Colonic mucosa (tissue), 4 donors: ENCODE measurements around the gene CYP27B1. TPM values are rescaled to one million over a fixed set of nuclear protein-coding genes. Genes with fewer than 3 reads are reported as not detected.

Experiments
- DNase-seq: peaks from one replicate; pipeline ENCODE4 v3.0.0-alpha.2; 2020
- H3K27ac ChIP-seq: fragments of 200-600 bp; one replicate; pipeline ENCODE4 v1.8.0; 2021
- H3K27me3 ChIP-seq: fragments of 200-600 bp; one replicate; pipeline ENCODE4 v1.8.0; 2021
- H3K36me3 ChIP-seq: fragments of 200-600 bp; one replicate; pipeline ENCODE4 v1.8.0; 2021
- H3K4me1 ChIP-seq: fragments of 200-600 bp; one replicate; pipeline ENCODE4 v1.8.0; 2021; ENCODE audit warnings: mild to moderate bottlenecking
- H3K4me3 ChIP-seq: fragments of 200-600 bp; one replicate; pipeline ENCODE4 v1.8.0; 2021
- H3K9ac ChIP-seq, 2 donors: one replicate each; pipeline ENCODE4 v1.7.0; 2013; ENCODE audit warnings: control low read depth in 2 of 2, low read depth in 2 of 2, low read length in 2 of 2
- H3K9me3 ChIP-seq: fragments of 200-600 bp; one replicate; pipeline ENCODE4 v1.8.0; 2021
- CTCF ChIP-seq: fragments of 200-600 bp; IDR thresholded peaks from one replicate; pipeline ENCODE4 v1.8.0; 2022; ENCODE audit warnings: antibody characterized with exemption, mild to moderate bottlenecking
- intact Hi-C: fragments of 100-400 bp; cut with DNase I; formaldehyde crosslinking; loops from one replicate; pipeline ENCODE4 v1.14.1; 2022
- microRNA-seq: library from miRNA; unstranded; fragments of <30 nt; microRNA quantifications from one replicate; pipeline ENCODE4, GENCODE V29; 2019
- total RNA-seq, 2 donors: library from RNA; stranded (reverse); fragmentation: NEBNext Ultra II Directional in 1 of 2; extraction: Animal tissue kit (Norgen Biotek cat#: 25700) in 1 of 2; gene quantifications; one replicate each; pipeline ENCODE4 v1.2.1, GENCODE V29; 2021
- donor health status: healthy.
- donor health status: DM: no; HTN: no; CAD: no.
- donor health status: DM: no; HTN: no; CAD: no.

Gene CYP27B1
- total RNA-seq, 2 donors from 2014 or later, result 0.80 to 1.6 TPM

- Histone ChIP-seq H3K27ac (no peak overlapping the region), H3K27me3 (no peaks in the 10 kb centered on the region), H3K9ac (no peak overlapping the region), H3K4me1 (no peaks in the 10 kb centered on the region), H3K9me3 (no peaks in the 10 kb centered on the region), H3K4me3 (no peak overlapping the region), H3K36me3 (peaks cover 9% of the 10 kb centered on the region)
- intact Hi-C loops, result no loop called here
- no peak for DNase-seq
- no peak for TF ChIP-seq CTCF
These were observed 53.7 kb downstream of the CYP27B1 start for GRCh38 chr12:57713209-57713608.

- no peaks in the 10 kb centered on the region for H3K4me1 ChIP-seq
- no peak overlapping the region for H3K27ac ChIP-seq
- no peak for TF ChIP-seq CTCF
- no peak overlapping the region for H3K4me3 ChIP-seq
- no peaks in the 10 kb centered on the region for H3K27me3 ChIP-seq
- peaks cover 9% of the 10 kb centered on the region for H3K36me3 ChIP-seq
- no peaks in the 10 kb centered on the region for H3K9me3 ChIP-seq
- no peak overlapping the region for H3K9ac ChIP-seq
- intact Hi-C loops, result no loop called here
- DNase-seq, result no peak
These were observed 54.2 kb downstream of the CYP27B1 start for GRCh38 chr12:57712701-57713100.

Small RNA genes within 50 kb of the gene (microRNA-seq; reads per million reads assigned to microRNA genes)
- not detected for gene MIR6759

Other genes starting within 250 kb of the CYP27B1 start
- gene DDIT3, start 246.6 kb downstream of the CYP27B1 start, total RNA-seq, result 10 to 100 TPM; 17.5 to 22.8 TPM
- gene MBD6, start 244.3 kb downstream of the CYP27B1 start, total RNA-seq, result 100 to 1,000 TPM in 1 of 2 donors, 10 to 100 TPM in 1; 95.4 to 133 TPM
- 100 to 1,000 TPM; 131 to 139 TPM for gene DCTN2, start 219.9 kb downstream of the CYP27B1 start, total RNA-seq
- gene KIF5A, start 217.0 kb downstream of the CYP27B1 start, total RNA-seq, result 1 to 10 TPM in 1 of 2 donors, under 1 TPM in 1; 0.67 to 2.1 TPM
- gene PIP4K2C, start 175.9 kb downstream of the CYP27B1 start, total RNA-seq, result 10 to 100 TPM; 43.6 to 60.2 TPM
- 1 to 10 TPM; 3.4 to 7.4 TPM for gene DTX3, start 162.3 kb downstream of the CYP27B1 start, total RNA-seq
- gene ARHGEF25, start 155.6 kb downstream of the CYP27B1 start, total RNA-seq, result 10 to 100 TPM in 1 of 2 donors, 1 to 10 TPM in 1; 2.4 to 12.8 TPM
- gene B4GALNT1, start 133.9 kb downstream of the CYP27B1 start, total RNA-seq, result under 1 TPM; 0.32 to 0.88 TPM
- 100 to 1,000 TPM; 219 to 284 TPM for gene OS9, start 72.9 kb downstream of the CYP27B1 start, total RNA-seq
- gene AGAP2, start 28.3 kb downstream of the CYP27B1 start, total RNA-seq, result 1 to 10 TPM in 1 of 2 donors, under 1 TPM in 1; 0.86 to 1.0 TPM
- 10 to 100 TPM; 19.3 to 32.3 TPM for gene TSPAN31, start 22.0 kb downstream of the CYP27B1 start, total RNA-seq
- gene CDK4, start 14.8 kb downstream of the CYP27B1 start, total RNA-seq, result 100 to 1,000 TPM in 1 of 2 donors, 10 to 100 TPM in 1; 45.7 to 121 TPM
- gene MARCHF9, start 12.0 kb downstream of the CYP27B1 start, total RNA-seq, result 10 to 100 TPM; 10.6 to 14.3 TPM
- gene METTL1, start 5.0 kb upstream of the CYP27B1 start, total RNA-seq, result 10 to 100 TPM in 1 of 2 donors, 1 to 10 TPM in 1; 7.1 to 18.9 TPM
- 1 to 10 TPM; 3.4 to 4.8 TPM for gene EEF1AKMT3, start 5.5 kb upstream of the CYP27B1 start, total RNA-seq
- 10 to 100 TPM; 35.6 to 68.9 TPM for gene TSFM, start 15.7 kb upstream of the CYP27B1 start, total RNA-seq
- gene AVIL, start 51.7 kb upstream of the CYP27B1 start, total RNA-seq, result 1 to 10 TPM; 5.1 to 8.1 TPM
- 100 to 1,000 TPM; 131 to 200 TPM for gene CTDSP2, start 79.7 kb upstream of the CYP27B1 start, total RNA-seq
- gene ATP23, start 174.5 kb upstream of the CYP27B1 start, total RNA-seq, result 10 to 100 TPM; 13.1 to 14.9 TPM